ENCODE results near the gene CADPS2.

CADPS2 gene

GRCh38 chr7:122766593-122766992, 119.7 kb downstream of the CADPS2 start:
- DNase-seq: no peak

GRCh38 chr7:122764902-122765301, 121.4 kb downstream of the CADPS2 start:
- no peak for DNase-seq

GRCh38 chr7:122764020-122764419, 122.2 kb downstream of the CADPS2 start:
- DNase-seq: no peak

- no peak for DNase-seq
Measured at GRCh38 chr7:122762071-122762470, 124.2 kb downstream of the CADPS2 start.

GRCh38 chr7:122758501-122758900, 127.8 kb downstream of the CADPS2 start:
- DNase-seq: no peak

- no peak for DNase-seq
Measured at GRCh38 chr7:122756860-122757259, 129.4 kb downstream of the CADPS2 start.

GRCh38 chr7:122755696-122756095, 130.6 kb downstream of the CADPS2 start:
- no peak for DNase-seq

GRCh38 chr7:122752583-122752982, 133.7 kb downstream of the CADPS2 start:
- DNase-seq: no peak

GRCh38 chr7:122750389-122750788, 135.9 kb downstream of the CADPS2 start:
- no peak for DNase-seq

- no peak for DNase-seq
Measured at GRCh38 chr7:122748195-122748594, 138.1 kb downstream of the CADPS2 start.

- DNase-seq: no peak
Measured at GRCh38 chr7:122746948-122747347, 139.3 kb downstream of the CADPS2 start.

GRCh38 chr7:122743211-122743610, 143.0 kb downstream of the CADPS2 start:
- no peak for DNase-seq

GRCh38 chr7:122738947-122739346, 147.3 kb downstream of the CADPS2 start:
- no peak for DNase-seq

- DNase-seq: no peak
Measured at GRCh38 chr7:122736183-122736582, 150.1 kb downstream of the CADPS2 start.

GRCh38 chr7:122727759-122728158, 158.5 kb downstream of the CADPS2 start:
- no peak for DNase-seq

GRCh38 chr7:122727354-122727753, 158.9 kb downstream of the CADPS2 start:
- DNase-seq: no peak

GRCh38 chr7:122726881-122727280, 159.4 kb downstream of the CADPS2 start:
- DNase-seq: no peak

GRCh38 chr7:122724366-122724765, 161.9 kb downstream of the CADPS2 start:
- DNase-seq: no peak

- DNase-seq: no peak
Measured at GRCh38 chr7:122719010-122719578, 167.2 kb downstream of the CADPS2 start.

GRCh38 chr7:122717356-122718089, 168.7 kb downstream of the CADPS2 start:
- no peak for DNase-seq

GRCh38 chr7:122715183-122715582, 171.1 kb downstream of the CADPS2 start:
- DNase-seq: no peak

GRCh38 chr7:122710916-122711315, 175.3 kb downstream of the CADPS2 start:
- no peak for DNase-seq

- DNase-seq: no peak
Measured at GRCh38 chr7:122709930-122710646, 176.2 kb downstream of the CADPS2 start.

GRCh38 chr7:122706836-122707235, 179.4 kb downstream of the CADPS2 start:
- DNase-seq: no peak

Data from DMS 273 treated with DMSO at 0.1 percent for 48 hours (cell line).